ENCODE measurements around the gene GBP3.

- TF ChIP-seq CTCF (IDR thresholded peaks at IDR 0.05; ENCODE audit: insufficient read depth, low read length, poor library complexity, severe bottlenecking) (no peak), EZH2phosphoT487 (conservative IDR thresholded peaks at IDR 0.05; ENCODE audit: low read length) (no peak)
These were observed 47.8 kb upstream of the GBP3 start for GRCh38 chr1:89070509-89070908.

All from SU-DHL-6 (cell line).